ENCODE data around the gene CDH7.

CDH7 gene

DNA sequence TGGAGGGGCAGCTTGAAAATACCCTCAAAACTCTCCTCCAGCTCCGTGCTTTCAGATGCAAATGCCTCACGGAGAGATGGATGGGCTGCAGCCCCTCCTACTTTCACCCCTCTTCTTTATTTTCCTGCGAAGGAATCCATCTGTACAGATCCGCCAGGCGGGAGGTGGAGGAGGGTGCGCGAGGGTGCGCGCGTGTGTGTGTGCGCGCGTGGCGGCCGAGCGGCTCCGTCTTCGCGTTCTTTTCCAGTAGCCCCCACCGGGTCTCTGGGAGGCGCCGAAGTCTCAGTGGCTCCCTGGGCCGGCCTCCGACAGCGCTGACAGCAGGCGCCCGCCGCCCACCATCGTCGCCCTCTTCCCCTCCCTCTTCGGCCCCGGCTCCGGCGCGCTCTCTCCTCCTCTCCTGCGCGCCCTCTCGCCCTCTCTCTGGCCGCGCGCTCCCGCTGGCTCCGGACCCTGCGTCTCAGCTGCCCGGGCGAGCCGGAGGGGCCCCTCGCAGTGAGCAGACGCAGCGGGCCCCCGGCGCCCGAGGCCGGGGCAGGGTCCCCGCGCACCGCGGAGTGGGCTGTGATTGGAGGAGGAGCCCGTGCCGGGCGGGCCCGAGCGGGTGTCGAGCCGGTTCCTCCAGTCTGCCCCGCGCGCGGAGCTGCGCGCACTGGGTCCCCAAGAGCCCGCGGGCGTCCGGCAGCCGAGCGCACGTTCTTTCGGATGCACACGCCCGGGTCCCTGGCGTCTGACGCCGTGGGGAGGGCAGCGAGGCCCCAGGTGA lies at the start of gene CDH7:
TSS of gene CDH7 (plus strand) at position 624 of the 766 bp plus-strand sequence. CDS start 11,831 bp downstream, outside the sequence.
- in situ Hi-C loops (cut with MboI; ENCODE audit: low sequenced_read_pairs) = no loop called here

DNA sequence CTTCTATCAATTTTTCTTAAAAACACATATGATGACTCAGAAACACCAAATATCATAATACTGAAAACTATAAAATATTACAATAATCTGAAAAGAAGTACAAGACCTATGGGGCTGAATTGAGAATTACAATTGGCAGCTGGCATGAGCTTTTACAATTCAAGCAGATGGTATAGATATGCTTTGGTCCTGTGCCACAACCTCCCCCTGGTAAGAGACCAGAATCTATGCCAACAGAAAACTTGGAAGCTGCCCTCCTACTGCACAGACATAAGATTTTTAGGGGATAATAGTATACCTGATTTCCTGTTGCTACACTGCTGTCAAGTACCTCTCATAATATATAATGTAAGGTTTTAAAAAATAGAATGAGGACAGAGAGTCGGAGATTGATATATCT lies 46.8 kb upstream of the CDH7 start:
- in situ Hi-C loops (cut with MboI; ENCODE audit: low sequenced_read_pairs) = no loop called here

DNA sequence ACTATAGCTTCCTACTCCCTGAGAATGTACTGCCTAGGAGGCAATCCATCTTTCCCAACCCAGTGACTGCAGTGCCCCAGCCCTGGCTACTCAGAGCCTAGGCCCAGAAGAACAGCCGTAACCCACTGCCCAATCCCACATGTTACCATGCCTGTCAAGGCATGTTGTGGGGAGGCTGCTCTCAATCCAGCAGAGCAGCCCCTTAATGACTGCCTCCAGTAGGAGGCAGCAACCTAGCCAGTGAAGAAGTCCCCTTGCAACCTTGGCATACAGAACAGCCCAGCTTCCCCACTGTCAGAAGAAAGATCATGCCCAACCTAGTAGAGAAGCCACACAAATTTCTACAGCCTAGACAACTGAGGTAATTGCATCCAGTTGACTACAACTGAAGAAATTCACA lies 44.2 kb upstream of the CDH7 start:
- in situ Hi-C loops (cut with MboI; ENCODE audit: low sequenced_read_pairs) = no loop called here

DNA sequence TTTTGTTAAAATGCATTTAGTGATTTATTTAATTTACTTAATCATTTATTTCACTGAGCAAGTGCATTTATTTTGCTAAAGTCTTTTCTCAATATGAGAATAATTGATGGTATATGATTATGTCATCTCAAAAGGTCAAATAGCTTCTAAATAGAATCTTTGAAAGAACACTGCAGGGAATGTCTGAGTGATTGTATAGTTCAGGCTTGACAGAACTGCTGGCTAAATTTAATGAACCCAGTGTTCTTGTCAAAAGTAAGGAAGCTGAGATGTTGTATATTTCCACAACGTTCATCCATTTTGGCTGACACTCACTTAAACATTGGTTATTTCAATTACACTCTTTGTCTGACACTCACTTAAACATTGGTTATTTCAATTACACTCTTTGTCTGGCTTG lies 39.3 kb upstream of the CDH7 start:
- in situ Hi-C loops (cut with MboI; ENCODE audit: low sequenced_read_pairs) = no loop called here

DNA sequence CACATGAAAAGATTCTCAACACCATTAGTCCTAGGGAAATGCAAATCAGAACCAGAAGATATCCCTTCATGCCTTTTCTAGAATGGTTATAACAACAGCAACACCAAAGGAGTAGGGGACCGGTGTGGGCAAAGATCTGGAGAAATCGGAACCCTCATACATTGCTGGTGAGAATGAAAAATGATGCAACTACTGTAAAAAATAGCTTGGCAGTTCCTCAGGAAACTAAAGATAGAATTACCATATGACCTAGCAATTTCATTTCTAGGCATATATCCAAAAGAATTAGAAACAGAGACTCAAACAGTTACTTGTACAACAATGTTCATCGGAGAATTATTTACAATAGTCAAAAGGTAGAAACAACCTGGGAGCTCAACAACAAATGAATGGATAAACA lies 29.2 kb upstream of the CDH7 start:
- in situ Hi-C loops (cut with MboI; ENCODE audit: low sequenced_read_pairs) = no loop called here

DNA sequence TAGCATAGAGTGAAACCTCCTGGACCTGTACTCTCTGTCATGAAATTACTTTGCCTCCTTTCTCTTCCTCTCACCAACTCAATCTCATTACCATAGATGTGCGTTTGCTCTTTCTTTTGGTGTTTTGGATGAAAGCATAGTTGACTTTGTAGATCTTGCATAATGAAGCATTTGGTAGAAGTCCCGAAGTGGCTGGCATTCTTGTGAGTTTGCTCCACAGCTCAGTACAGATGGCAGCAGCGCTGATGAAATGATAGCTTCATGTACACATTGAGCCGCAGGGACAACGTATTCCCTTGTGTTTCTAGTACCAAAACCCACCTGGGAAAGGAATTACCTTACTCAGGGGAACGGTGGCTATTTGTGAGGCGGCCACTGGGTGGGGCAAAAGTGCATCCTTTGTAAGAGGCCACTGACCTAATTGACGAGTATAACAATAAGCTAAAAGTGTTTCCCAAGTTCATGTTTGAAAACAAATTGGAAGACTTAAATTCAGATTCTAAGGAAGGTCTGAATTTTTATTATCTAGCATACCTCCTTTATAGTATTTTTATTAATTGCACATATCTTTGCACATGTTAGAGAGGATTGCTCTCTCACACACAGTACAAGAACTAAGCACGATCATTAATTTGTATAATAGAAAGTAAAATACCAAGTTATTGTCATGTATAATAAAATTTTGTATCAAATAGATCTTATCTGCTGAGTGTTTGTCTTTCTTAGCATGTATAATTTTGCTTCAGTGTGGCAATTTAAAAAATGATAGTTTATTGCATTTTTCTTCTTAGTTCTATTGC lies 25.4 kb upstream of the CDH7 start:
- in situ Hi-C loops (cut with MboI; ENCODE audit: low sequenced_read_pairs) = no loop called here

- in situ Hi-C loops (cut with MboI; ENCODE audit: low sequenced_read_pairs) = no loop called here
Observed at GRCh38 chr18:65735155-65735554, 15.7 kb upstream of the CDH7 start.

DNA sequence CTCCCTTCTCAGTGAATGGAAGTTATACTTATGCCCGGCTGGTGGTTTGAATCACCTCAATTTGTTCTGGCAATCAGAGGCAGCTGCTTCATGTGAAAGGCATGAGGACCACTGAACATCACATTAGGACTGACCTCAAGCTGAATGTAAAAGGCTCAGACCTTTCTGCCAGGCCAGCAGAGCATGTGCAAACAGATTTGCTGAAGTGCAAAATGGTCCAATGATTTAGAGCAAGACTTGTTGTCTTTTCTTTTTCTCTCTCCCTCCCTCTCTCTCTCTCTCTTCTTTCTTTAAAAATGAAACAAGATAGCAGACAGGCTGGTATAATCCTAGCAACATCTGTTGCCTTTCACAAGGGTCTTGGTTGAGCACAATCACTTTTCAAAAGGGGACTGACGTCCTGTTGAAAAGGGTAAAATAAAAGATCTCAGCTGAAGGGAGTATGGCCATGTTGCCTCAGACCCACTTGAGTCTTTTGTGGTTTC lies 13.3 kb upstream of the CDH7 start:
- in situ Hi-C loops (cut with MboI; ENCODE audit: low sequenced_read_pairs) = no loop called here

- in situ Hi-C loops (cut with MboI; ENCODE audit: low sequenced_read_pairs) = no loop called here
Observed at GRCh38 chr18:65746936-65747335, 3.9 kb upstream of the CDH7 start.

GRCh38 chr18:65748321-65748720 lies 2.5 kb upstream of the CDH7 start:
- in situ Hi-C loops (cut with MboI; ENCODE audit: low sequenced_read_pairs) = no loop called here

GRCh38 chr18:65749841-65750240 lies 971 bp upstream of the CDH7 start:
- in situ Hi-C loops (cut with MboI; ENCODE audit: low sequenced_read_pairs) = no loop called here

- in situ Hi-C loops (cut with MboI; ENCODE audit: low sequenced_read_pairs) = no loop called here
Observed at GRCh38 chr18:65751155-65752085, 608 bp downstream of the CDH7 start.

DNA sequence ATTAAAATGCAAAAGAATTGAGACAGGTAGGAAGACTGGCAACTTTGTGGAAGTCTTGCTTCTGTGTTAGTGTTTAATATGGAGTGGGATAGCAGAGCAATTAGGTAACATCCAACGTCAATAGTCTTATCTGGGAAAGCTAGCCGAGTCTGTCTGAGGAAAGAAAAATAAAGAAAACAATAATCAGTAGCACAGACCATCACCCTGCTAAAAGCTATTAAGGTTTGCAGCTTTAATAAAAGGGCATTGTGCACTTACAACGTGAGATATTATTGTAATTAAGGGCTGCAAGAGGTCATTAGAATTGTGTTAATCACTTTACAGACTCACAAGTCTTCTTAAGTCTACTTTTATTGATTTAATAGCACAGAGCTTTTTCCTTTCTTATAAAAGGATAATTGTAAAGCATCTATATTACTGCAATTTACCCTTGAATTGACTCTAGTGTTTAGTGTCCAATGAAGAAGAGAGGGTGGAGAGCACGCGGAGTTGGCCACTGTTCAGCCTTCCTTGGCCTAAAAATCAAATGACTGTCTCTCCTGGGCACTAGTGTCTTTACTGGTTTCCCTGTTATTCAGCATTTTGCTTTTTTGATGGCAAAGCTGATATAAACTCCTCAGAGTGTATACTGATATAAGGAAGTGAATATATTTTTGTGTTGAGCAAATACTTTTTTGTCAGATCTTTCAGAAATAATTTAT lies 2.0 kb downstream of the CDH7 start:
- in situ Hi-C loops (cut with MboI; ENCODE audit: low sequenced_read_pairs) = no loop called here

GRCh38 chr18:65753520-65753919 lies 2.7 kb downstream of the CDH7 start:
- in situ Hi-C loops (cut with MboI; ENCODE audit: low sequenced_read_pairs) = no loop called here

DNA sequence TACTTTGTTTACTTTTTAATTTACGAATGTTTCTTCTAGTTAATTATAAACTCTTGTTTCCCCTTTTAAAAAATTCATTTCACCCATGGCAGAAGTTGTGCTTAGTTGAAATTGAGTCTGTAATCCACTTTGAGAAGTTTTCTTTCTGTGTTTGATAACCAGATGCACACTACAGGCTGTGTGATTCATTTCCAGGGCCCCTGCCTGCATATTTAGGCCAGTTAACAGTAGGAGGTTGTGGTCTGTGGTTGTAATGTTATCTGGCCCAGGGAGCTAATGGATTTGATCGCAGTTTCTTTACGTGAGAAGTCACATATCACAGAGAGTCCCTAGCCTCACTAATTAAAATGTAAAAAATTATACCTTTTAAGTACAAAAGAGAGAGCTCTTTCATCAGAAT lies 3.3 kb downstream of the CDH7 start:
- in situ Hi-C loops (cut with MboI; ENCODE audit: low sequenced_read_pairs) = no loop called here

GRCh38 chr18:65755616-65756015 lies 4.8 kb downstream of the CDH7 start:
- in situ Hi-C loops (cut with MboI; ENCODE audit: low sequenced_read_pairs) = no loop called here

DNA sequence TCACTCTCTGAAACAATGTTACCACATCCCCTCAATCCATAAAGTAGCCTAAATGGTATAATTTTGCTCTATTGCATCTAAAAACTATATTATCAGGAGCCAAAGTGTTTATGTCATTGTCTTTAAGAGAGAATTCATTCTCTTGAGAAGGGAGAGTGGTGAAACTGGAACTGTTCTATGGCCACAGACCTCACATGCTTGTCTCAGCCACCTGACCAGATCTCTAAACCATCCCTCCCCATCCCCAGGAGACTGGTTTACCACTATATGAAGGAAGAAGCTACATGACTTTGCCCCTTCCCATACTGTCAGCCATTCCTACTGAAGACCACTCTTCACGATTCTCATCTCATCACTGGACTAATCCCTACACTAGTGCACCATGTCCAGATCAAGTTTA lies 9.6 kb downstream of the CDH7 start:
- in situ Hi-C loops (cut with MboI; ENCODE audit: low sequenced_read_pairs) = no loop called here

- in situ Hi-C loops (cut with MboI; ENCODE audit: low sequenced_read_pairs) = no loop called here
Observed at GRCh38 chr18:65761636-65762295, 11.0 kb downstream of the CDH7 start.

GRCh38 chr18:65762556-65762955 lies 11.7 kb downstream of the CDH7 start:
- in situ Hi-C loops (cut with MboI; ENCODE audit: low sequenced_read_pairs) = no loop called here

DNA sequence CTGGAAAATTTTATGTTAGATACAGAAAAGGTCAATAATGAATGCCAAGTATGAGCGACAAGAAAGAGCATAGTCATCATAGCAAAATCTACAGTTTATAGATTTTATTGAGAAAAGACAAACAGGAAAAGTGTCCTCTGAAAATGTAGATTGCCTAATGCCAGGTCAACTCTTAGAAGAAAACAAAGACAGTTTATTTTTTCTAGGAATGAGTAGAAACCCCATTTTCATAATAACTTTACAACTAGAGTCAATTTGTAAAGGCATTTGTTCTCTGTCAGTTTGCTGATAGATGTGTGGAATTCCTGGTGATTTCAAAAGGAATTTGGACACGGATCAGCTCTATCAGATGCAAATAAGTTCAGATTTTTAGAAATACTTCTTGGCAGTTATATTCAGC lies 16.6 kb downstream of the CDH7 start:
- in situ Hi-C loops (cut with MboI; ENCODE audit: low sequenced_read_pairs) = no loop called here

Data from HL-60/S4 treated with phorbol 12-myristate 13-acetate at 8.2 ng/mL for 4 days and 3 days (cell line).